ENCODE results near the gene LCE1B. TPM values are rescaled to one million over a fixed set of nuclear protein-coding genes. Genes with fewer than 3 reads are reported as not detected.

LCE1B gene
- total RNA-seq, 1 donor from 2014 or later = not detected

DNA sequence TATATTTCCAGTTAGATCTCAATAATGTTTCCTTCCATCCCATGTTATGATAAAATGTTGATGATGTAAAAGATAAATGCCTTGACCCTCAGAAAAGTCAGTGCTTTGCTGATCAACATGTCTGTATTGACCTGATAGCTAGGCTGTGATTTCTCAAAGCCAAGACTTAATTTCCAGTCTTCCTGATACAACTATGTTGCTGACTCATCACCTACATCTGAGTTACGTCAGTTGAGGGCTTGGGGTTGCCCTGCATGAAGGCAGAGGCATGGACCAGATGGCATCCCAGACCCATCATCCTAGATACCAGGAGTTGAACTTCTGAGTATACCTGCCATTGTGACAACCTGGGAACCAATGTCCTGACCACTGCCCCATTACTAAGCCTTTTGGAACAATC, 10.4 kb upstream of the LCE1B start:
- no peak for DNase-seq (ENCODE audit: low spot score)

GRCh38 chr1:152806576-152806975, 5.2 kb upstream of the LCE1B start, which contains the start of gene LCE1C:
Gene LCE1C, minus strand, starts transcription at chr1:152806651. Its CDS starts 1,173 bp downstream, at chr1:152805478.
- Mint-ChIP-seq H3K36me3 (ENCODE audit: low read depth, unreplicated experiment) (no peaks in the 10 kb centered on the region), H3K27ac (ENCODE audit: unreplicated experiment) (no peak within 1 kb of the TSS), H3K27me3 (ENCODE audit: unreplicated experiment) (peaks cover 2% of the 10 kb centered on the region), H3K4me1 (ENCODE audit: unreplicated experiment) (no peaks in the 10 kb centered on the region), H3K9me3 (ENCODE audit: unreplicated experiment) (no peaks in the 10 kb centered on the region), H3K4me3 (ENCODE audit: unreplicated experiment) (no peak within 1 kb of the TSS)
- TF ChIP-seq, protein P1, sequence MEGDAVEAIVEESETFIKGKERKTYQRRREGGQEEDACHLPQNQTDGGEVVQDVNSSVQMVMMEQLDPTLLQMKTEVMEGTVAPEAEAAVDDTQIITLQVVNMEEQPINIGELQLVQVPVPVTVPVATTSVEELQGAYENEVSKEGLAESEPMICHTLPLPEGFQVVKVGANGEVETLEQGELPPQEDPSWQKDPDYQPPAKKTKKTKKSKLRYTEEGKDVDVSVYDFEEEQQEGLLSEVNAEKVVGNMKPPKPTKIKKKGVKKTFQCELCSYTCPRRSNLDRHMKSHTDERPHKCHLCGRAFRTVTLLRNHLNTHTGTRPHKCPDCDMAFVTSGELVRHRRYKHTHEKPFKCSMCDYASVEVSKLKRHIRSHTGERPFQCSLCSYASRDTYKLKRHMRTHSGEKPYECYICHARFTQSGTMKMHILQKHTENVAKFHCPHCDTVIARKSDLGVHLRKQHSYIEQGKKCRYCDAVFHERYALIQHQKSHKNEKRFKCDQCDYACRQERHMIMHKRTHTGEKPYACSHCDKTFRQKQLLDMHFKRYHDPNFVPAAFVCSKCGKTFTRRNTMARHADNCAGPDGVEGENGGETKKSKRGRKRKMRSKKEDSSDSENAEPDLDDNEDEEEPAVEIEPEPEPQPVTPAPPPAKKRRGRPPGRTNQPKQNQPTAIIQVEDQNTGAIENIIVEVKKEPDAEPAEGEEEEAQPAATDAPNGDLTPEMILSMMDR (IDR thresholded peaks at IDR 0.05; ENCODE audit: unreplicated experiment) = no peak
- no peak for DNase-seq (ENCODE audit: low spot score)

More for the DNA sequence above, 10.4 kb upstream of the LCE1B start:
- Mint-ChIP-seq H3K27me3 (ENCODE audit: unreplicated experiment) (no peaks in the 10 kb centered on the region), H3K4me3 (ENCODE audit: unreplicated experiment) (no peak overlapping the region), H3K27ac (ENCODE audit: unreplicated experiment) (no peak overlapping the region), H3K9me3 (ENCODE audit: unreplicated experiment) (no peaks in the 10 kb centered on the region), H3K36me3 (ENCODE audit: low read depth, unreplicated experiment) (no peaks in the 10 kb centered on the region), H3K4me1 (ENCODE audit: unreplicated experiment) (peaks cover 6% of the 10 kb centered on the region)
- TF ChIP-seq, protein P1 (IDR thresholded peaks at IDR 0.05; ENCODE audit: unreplicated experiment) = no peak

- TF ChIP-seq, protein P1 (IDR thresholded peaks at IDR 0.05; ENCODE audit: unreplicated experiment) = no peak
- no peak for DNase-seq (ENCODE audit: low spot score)
- Mint-ChIP-seq H3K9me3 (ENCODE audit: unreplicated experiment) (no peaks in the 10 kb centered on the region), H3K4me1 (ENCODE audit: unreplicated experiment) (no peaks in the 10 kb centered on the region), H3K27me3 (ENCODE audit: unreplicated experiment) (peaks cover 2% of the 10 kb centered on the region), H3K27ac (ENCODE audit: unreplicated experiment) (no peak overlapping the region), H3K4me3 (ENCODE audit: unreplicated experiment) (no peak overlapping the region), H3K36me3 (ENCODE audit: low read depth, unreplicated experiment) (no peaks in the 10 kb centered on the region)
Measured at GRCh38 chr1:152811050-152811449, 721 bp upstream of the LCE1B start.

DNA sequence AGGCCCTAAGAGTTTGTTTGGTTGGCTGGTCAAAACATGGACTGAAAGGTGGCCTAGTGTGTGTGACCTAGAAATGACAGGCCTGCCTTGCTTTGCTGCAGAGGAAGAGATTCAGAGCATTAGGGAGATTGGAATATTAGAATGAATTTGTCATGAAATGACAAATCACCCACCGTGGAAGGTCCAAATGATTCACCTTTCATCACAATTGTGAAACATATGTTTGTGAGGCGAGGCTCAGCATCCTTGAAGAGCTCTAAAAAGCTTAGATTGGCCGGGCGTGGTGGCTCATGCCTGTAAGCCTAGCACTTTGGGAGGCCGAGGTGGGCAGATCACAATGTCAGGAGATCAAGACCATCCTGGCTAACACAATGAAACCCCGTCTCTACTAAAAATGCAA, 5.5 kb downstream of the LCE1B start:
- Mint-ChIP-seq H3K9me3 (ENCODE audit: unreplicated experiment) (no peaks in the 10 kb centered on the region), H3K4me1 (ENCODE audit: unreplicated experiment) (no peaks in the 10 kb centered on the region), H3K36me3 (ENCODE audit: low read depth, unreplicated experiment) (no peaks in the 10 kb centered on the region), H3K27me3 (ENCODE audit: unreplicated experiment) (no peaks in the 10 kb centered on the region), H3K4me3 (ENCODE audit: unreplicated experiment) (no peak overlapping the region), H3K27ac (ENCODE audit: unreplicated experiment) (no peak overlapping the region)
- TF ChIP-seq, protein P1 (IDR thresholded peaks at IDR 0.05; ENCODE audit: unreplicated experiment) = no peak
- no peak for DNase-seq (ENCODE audit: low spot score)

- Mint-ChIP-seq H3K36me3 (ENCODE audit: low read depth, unreplicated experiment) (no peaks in the 10 kb centered on the region), H3K4me1 (ENCODE audit: unreplicated experiment) (peaks cover 3% of the 10 kb centered on the region), H3K27me3 (ENCODE audit: unreplicated experiment) (no peaks in the 10 kb centered on the region), H3K9me3 (ENCODE audit: unreplicated experiment) (no peaks in the 10 kb centered on the region), H3K27ac (ENCODE audit: unreplicated experiment) (no peak overlapping the region), H3K4me3 (ENCODE audit: unreplicated experiment) (no peak overlapping the region)
- TF ChIP-seq, protein P1 (IDR thresholded peaks at IDR 0.05; ENCODE audit: unreplicated experiment) = no peak
- no peak for DNase-seq (ENCODE audit: low spot score)
Measured at GRCh38 chr1:152823294-152823693, 11.5 kb downstream of the LCE1B start.

Data from endothelial cell (in vitro differentiated cells).